MM.1S (cell line): ENCODE results near the gene WDFY4.

Experiments
- DNase-seq: peaks from one replicate; pipeline ENCODE4 v3.0.0-alpha.2; 2015
- H2AFZ ChIP-seq: fragments of 300-600 bp; sonication (generic); 2 replicates; pipeline ENCODE4 v1.6.0; 2016; ENCODE audit warnings: antibody characterized with exemption, low read length
- H3F3A ChIP-seq: fragments of 300-600 bp; sonication (generic); 2 replicates; pipeline ENCODE4 v1.6.1; 2016; ENCODE audit warnings: mild to moderate bottlenecking, antibody characterized with exemption, low read length, moderate library complexity, mixed read lengths; ENCODE audit not compliant: insufficient read depth
- H3K27ac ChIP-seq: fragments of 300-600 bp; sonication (generic); 2 replicates; pipeline ENCODE4 v1.5.1; 2016; ENCODE audit warnings: mild to moderate bottlenecking, low read length
- H3K27me3 ChIP-seq: fragments of 300-600 bp; sonication (generic); replicated peaks from 2 replicates; pipeline ENCODE4 v1.6.0; 2016; ENCODE audit warnings: low read length; ENCODE audit not compliant: insufficient read depth
- H3K36me3 ChIP-seq: fragments of 300-600 bp; sonication (generic); replicated peaks from 2 replicates; pipeline ENCODE4 v1.6.1; 2016; ENCODE audit warnings: mild to moderate bottlenecking, low read length, mixed read lengths; ENCODE audit not compliant: insufficient read depth
- H3K4me1 ChIP-seq: fragments of 300-600 bp; sonication (generic); 2 replicates; pipeline ENCODE4 v1.6.1; 2016; ENCODE audit warnings: low read length, mixed read lengths
- H3K4me2 ChIP-seq: fragments of 300-600 bp; sonication (generic); 2 replicates; pipeline ENCODE4 v1.6.0; 2016; ENCODE audit warnings: low read depth, low read length
- H3K4me3 ChIP-seq: fragments of 300-600 bp; sonication (generic); 2 replicates; pipeline ENCODE4 v1.5.1; 2016; ENCODE audit warnings: low read length, mixed read lengths
- H3K79me2 ChIP-seq: fragments of 300-600 bp; sonication (generic); 2 replicates; pipeline ENCODE4 v1.6.1; 2016; ENCODE audit warnings: mixed run types, low read length, mixed read lengths
- H3K9ac ChIP-seq: fragments of 300-600 bp; sonication (generic); 2 replicates; pipeline ENCODE4 v1.6.1; 2016; ENCODE audit warnings: low read length, mixed read lengths
- H3K9me2 ChIP-seq: fragments of 300-600 bp; sonication (generic); replicated peaks from 2 replicates; pipeline ENCODE4 v1.6.1; 2016; ENCODE audit warnings: mild to moderate bottlenecking, low read length, mixed read lengths; ENCODE audit not compliant: insufficient read depth
- H3K9me3 ChIP-seq: fragments of 300-600 bp; sonication (generic); replicated peaks from 2 replicates; pipeline ENCODE4 v1.6.1; 2016; ENCODE audit warnings: mild to moderate bottlenecking, low read length, mixed read lengths; ENCODE audit not compliant: insufficient read depth
- H4K20me1 ChIP-seq: fragments of 300-600 bp; sonication (generic); 2 replicates; pipeline ENCODE4 v1.6.1; 2016; ENCODE audit warnings: mild to moderate bottlenecking, low read length, moderate library complexity, mixed read lengths; ENCODE audit not compliant: insufficient read depth
- CTCF ChIP-seq: fragments of 300-600 bp; sonication (generic); IDR thresholded peaks from 2 replicates; pipeline ENCODE4 v1.5.1; 2016; ENCODE audit warnings: antibody characterized with exemption, low read length, mixed read lengths
- EZH2 ChIP-seq: fragments of 300-600 bp; sonication (generic); optimal IDR thresholded peaks from 2 replicates; pipeline ENCODE3; 2017; ENCODE audit warnings: low read depth, mild to moderate bottlenecking, antibody characterized with exemption, low read length, mixed read lengths
- EZH2phosphoT487 ChIP-seq: fragments of 300-600 bp; sonication (generic); IDR thresholded peaks from 2 replicates; pipeline ENCODE4 v1.6.1; 2018; ENCODE audit warnings: antibody characterized with exemption, low read length

Gene WDFY4

GRCh38 chr10:49011756-49012155 lies 327.1 kb downstream of the WDFY4 start:
- TF ChIP-seq CTCF (no peak), EZH2 (no peak), EZH2phosphoT487 (no peak)
- H2AFZ ChIP-seq: no peak overlapping the region
- H3K36me3 ChIP-seq: no peaks in the 10 kb centered on the region
- no peaks in the 10 kb centered on the region for H3K9me2 ChIP-seq
- H3K79me2 ChIP-seq: no peaks in the 10 kb centered on the region
- H3K4me2 ChIP-seq: no peak overlapping the region
- DNase-seq: no peak
- H3K4me1 ChIP-seq: no peaks in the 10 kb centered on the region
- H3F3A ChIP-seq: no peaks in the 10 kb centered on the region
- no peak overlapping the region for H3K4me3 ChIP-seq
- no peak overlapping the region for H3K27ac ChIP-seq
- H3K9me3 ChIP-seq: no peaks in the 10 kb centered on the region
- no peaks in the 10 kb centered on the region for H4K20me1 ChIP-seq
- no peak overlapping the region for H3K9ac ChIP-seq
- no peaks in the 10 kb centered on the region for H3K27me3 ChIP-seq

GRCh38 chr10:49012603-49013002 lies 327.9 kb downstream of the WDFY4 start:
- no peak overlapping the region for H3K4me2 ChIP-seq
- DNase-seq: no peak
- TF ChIP-seq CTCF (no peak), EZH2phosphoT487 (no peak), EZH2 (no peak)
- no peaks in the 10 kb centered on the region for H3K27me3 ChIP-seq
- H3K36me3 ChIP-seq: no peaks in the 10 kb centered on the region
- no peaks in the 10 kb centered on the region for H3K4me1 ChIP-seq
- no peak overlapping the region for H3K27ac ChIP-seq
- H3K9ac ChIP-seq: no peak overlapping the region
- no peaks in the 10 kb centered on the region for H4K20me1 ChIP-seq
- H3K9me2 ChIP-seq: no peaks in the 10 kb centered on the region
- no peak overlapping the region for H3K4me3 ChIP-seq
- no peak overlapping the region for H2AFZ ChIP-seq
- no peaks in the 10 kb centered on the region for H3K79me2 ChIP-seq
- H3F3A ChIP-seq: no peaks in the 10 kb centered on the region
- H3K9me3 ChIP-seq: no peaks in the 10 kb centered on the region

- H3K79me2 ChIP-seq: no peaks in the 10 kb centered on the region
- TF ChIP-seq CTCF (no peak), EZH2phosphoT487 (no peak)
- no peaks in the 10 kb centered on the region for H3K9me2 ChIP-seq
- no peaks in the 10 kb centered on the region for H3F3A ChIP-seq
- H3K27ac ChIP-seq: no peak overlapping the region
- H2AFZ ChIP-seq: no peak overlapping the region
- no peaks in the 10 kb centered on the region for H3K9me3 ChIP-seq
- no peak overlapping the region for H3K4me3 ChIP-seq
- no peaks in the 10 kb centered on the region for H3K4me1 ChIP-seq
- H3K27me3 ChIP-seq: no peaks in the 10 kb centered on the region
- H3K36me3 ChIP-seq: no peaks in the 10 kb centered on the region
- no peaks in the 10 kb centered on the region for H4K20me1 ChIP-seq
- H3K4me2 ChIP-seq: no peak overlapping the region
- no peak overlapping the region for H3K9ac ChIP-seq
- DNase-seq: no peak
Observed at GRCh38 chr10:49015700-49016099, 331.0 kb downstream of the WDFY4 start.
